ENCODE measurements around the gene ASPSCR1. TPM values are rescaled to one million over a fixed set of nuclear protein-coding genes. Genes with fewer than 3 reads are reported as not detected.
A peak's percentile ranks its signal among the peaks of the same experiment; 100 is the strongest.

Gene ASPSCR1
- total and polyA plus RNA-seq, 2 of the 13 experiments (the other 11 are each of a cell fraction or from before 2014, with no cell fraction given): 274 to 314 TPM

DNA sequence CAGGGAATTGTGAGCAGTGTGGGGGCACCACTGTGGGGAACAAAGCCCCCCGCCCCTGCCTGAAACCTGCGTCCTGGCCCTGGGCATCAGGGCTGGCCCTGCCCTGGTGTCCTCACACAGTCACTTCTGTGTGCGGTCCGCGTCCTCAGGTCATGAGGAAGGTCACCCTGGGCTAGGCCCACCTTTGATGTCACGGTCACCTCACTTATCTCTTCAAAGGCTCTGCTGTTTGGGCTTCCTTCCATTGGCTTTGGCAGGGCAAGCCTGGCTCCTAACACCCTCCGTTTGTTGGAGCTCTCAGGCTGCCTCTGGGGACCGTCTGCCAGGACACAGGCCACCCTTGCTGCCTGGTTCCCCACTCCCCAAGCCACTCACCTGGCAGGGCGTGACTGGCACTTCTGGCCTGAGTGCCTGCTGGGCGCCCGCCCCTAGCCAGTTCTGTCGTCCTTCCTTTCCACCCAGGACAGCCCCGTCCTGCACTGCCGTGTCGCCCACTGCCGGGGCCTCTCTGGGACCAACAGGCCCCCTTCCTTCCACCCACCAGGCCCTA, 36.4 kb downstream of the ASPSCR1 start (continued):
- TF ChIP-seq TCF7 (IDR thresholded peaks at IDR 0.05; ENCODE audit: low read depth) (peak; percentile 93), NR2F1 (CRISPR knock-in tag; IDR thresholded peaks at IDR 0.05) (no peak), DNMT1 (CRISPR knock-in tag; IDR thresholded peaks at IDR 0.05) (no peak), ZNF597 (CRISPR knock-in tag; IDR thresholded peaks at IDR 0.05) (no peak), PATZ1 (CRISPR knock-in tag; IDR thresholded peaks at IDR 0.05) (peak; percentile 89), ZSCAN30 (CRISPR knock-in tag; IDR thresholded peaks at IDR 0.05) (no peak), PREB (CRISPR knock-in tag; IDR thresholded peaks at IDR 0.05) (no peak), ETV5 (CRISPR knock-in tag; IDR thresholded peaks at IDR 0.05; ENCODE audit: borderline replicate concordance) (peak; percentile 31; the same call in 1 of the 2 replicates), TBX2 (CRISPR knock-in tag; IDR thresholded peaks at IDR 0.05; ENCODE audit: borderline replicate concordance) (peak; percentile 55; the same call in 1 of the 2 replicates), GRHL1 (CRISPR knock-in tag; conservative IDR thresholded peaks at IDR 0.05) (no peak), ZNF569 (CRISPR knock-in tag; IDR thresholded peaks at IDR 0.05; ENCODE audit: borderline replicate concordance) (no peak), ARNTL (CRISPR knock-in tag; IDR thresholded peaks at IDR 0.05) (no peak), ZEB1 (IDR thresholded peaks at IDR 0.05; ENCODE audit: insufficient replicate concordance, low read depth) (no peak), SKIL (CRISPR knock-in tag; IDR thresholded peaks at IDR 0.05; ENCODE audit: borderline replicate concordance) (no peak), ZNF333 (CRISPR knock-in tag; IDR thresholded peaks at IDR 0.05; ENCODE audit: borderline replicate concordance) (0 out of 2 replicates have a peak, but pooled peaks have one; percentile 6)
- TF ChIP-seq, protein P1, sequence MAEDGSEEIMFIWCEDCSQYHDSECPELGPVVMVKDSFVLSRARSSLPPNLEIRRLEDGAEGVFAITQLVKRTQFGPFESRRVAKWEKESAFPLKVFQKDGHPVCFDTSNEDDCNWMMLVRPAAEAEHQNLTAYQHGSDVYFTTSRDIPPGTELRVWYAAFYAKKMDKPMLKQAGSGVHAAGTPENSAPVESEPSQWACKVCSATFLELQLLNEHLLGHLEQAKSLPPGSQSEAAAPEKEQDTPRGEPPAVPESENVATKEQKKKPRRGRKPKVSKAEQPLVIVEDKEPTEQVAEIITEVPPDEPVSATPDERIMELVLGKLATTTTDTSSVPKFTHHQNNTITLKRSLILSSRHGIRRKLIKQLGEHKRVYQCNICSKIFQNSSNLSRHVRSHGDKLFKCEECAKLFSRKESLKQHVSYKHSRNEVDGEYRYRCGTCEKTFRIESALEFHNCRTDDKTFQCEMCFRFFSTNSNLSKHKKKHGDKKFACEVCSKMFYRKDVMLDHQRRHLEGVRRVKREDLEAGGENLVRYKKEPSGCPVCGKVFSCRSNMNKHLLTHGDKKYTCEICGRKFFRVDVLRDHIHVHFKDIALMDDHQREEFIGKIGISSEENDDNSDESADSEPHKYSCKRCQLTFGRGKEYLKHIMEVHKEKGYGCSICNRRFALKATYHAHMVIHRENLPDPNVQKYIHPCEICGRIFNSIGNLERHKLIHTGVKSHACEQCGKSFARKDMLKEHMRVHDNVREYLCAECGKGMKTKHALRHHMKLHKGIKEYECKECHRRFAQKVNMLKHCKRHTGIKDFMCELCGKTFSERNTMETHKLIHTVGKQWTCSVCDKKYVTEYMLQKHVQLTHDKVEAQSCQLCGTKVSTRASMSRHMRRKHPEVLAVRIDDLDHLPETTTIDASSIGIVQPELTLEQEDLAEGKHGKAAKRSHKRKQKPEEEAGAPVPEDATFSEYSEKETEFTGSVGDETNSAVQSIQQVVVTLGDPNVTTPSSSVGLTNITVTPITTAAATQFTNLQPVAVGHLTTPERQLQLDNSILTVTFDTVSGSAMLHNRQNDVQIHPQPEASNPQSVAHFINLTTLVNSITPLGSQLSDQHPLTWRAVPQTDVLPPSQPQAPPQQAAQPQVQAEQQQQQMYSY (CRISPR knock-in tag; IDR thresholded peaks at IDR 0.05): no peak
